SU-DHL-6 (cell line): ENCODE measurements around the gene DCAF5.

Experiments used
- H2AFZ ChIP-seq: fragments of 200-600 bp; sonication (generic); 2 replicates; pipeline ENCODE4 v1.6.1; 2014; ENCODE audit warnings: low read depth, mild to moderate bottlenecking, moderate library complexity, mixed read lengths, antibody characterized with exemption, low read length; ENCODE audit not compliant: severe bottlenecking
- H3F3A ChIP-seq: fragments of 200-600 bp; shearing (Covaris generic); 2 replicates; pipeline ENCODE4 v1.6.0; 2016; ENCODE audit warnings: antibody characterized with exemption, mild to moderate bottlenecking; ENCODE audit not compliant: insufficient read depth
- H3K27ac ChIP-seq: fragments of 200-600 bp; sonication (generic); 2 replicates; pipeline ENCODE4 v1.5.1; 2016; ENCODE audit warnings: low read depth, mild to moderate bottlenecking, low read length, moderate library complexity, mixed read lengths
- H3K27me3 ChIP-seq: fragments of 200-600 bp; sonication (generic), shearing (Covaris generic); 2 replicates; pipeline ENCODE4 v1.6.0; 2014; ENCODE audit warnings: mild to moderate bottlenecking, low read length
- H3K36me3 ChIP-seq: fragments of 200-600 bp; sonication (generic); 2 replicates; pipeline ENCODE4 v1.6.1; 2014; ENCODE audit warnings: mild to moderate bottlenecking, low read length, mixed read lengths
- H3K4me2 ChIP-seq: fragments of 300-600, 200-600 bp; shearing (Covaris generic), sonication (generic); 2 replicates; pipeline ENCODE4 v1.6.0; 2014; ENCODE audit warnings: low read length, low read depth, mild to moderate bottlenecking; ENCODE audit not compliant: poor library complexity, severe bottlenecking
- H3K4me3 ChIP-seq: fragments of 200-600 bp; sonication (generic); 2 replicates; pipeline ENCODE4 v1.5.1; 2014; ENCODE audit warnings: antibody characterized with exemption, low read length, mild to moderate bottlenecking, mixed read lengths; ENCODE audit not compliant: insufficient read depth, poor library complexity, severe bottlenecking
- H3K79me2 ChIP-seq: fragments of 200-600 bp; sonication (generic); 2 replicates; pipeline ENCODE4 v1.6.1; 2014; ENCODE audit warnings: mild to moderate bottlenecking, low read length, moderate library complexity; ENCODE audit not compliant: insufficient read depth
- H3K9ac ChIP-seq: fragments of 200-600 bp; sonication (generic); 2 replicates; pipeline ENCODE4 v1.7.0; 2014; ENCODE audit warnings: mild to moderate bottlenecking, low read length
- H3K9me2 ChIP-seq: fragments of 200-600 bp; sonication (generic); replicated peaks from 2 replicates; pipeline ENCODE4 v1.6.1; 2014; ENCODE audit warnings: low read length; ENCODE audit not compliant: insufficient read depth
- H3K9me3 ChIP-seq: fragments of 200-600 bp; sonication (generic); 2 replicates; pipeline ENCODE4 v1.6.1; 2014; ENCODE audit warnings: low read length, mixed read lengths; ENCODE audit not compliant: insufficient read depth
- H4K20me1 ChIP-seq: fragments of 200-600 bp; sonication (generic); 2 replicates; pipeline ENCODE4 v1.6.1; 2014; ENCODE audit warnings: low read depth, mild to moderate bottlenecking, antibody characterized with exemption, low read length, moderate library complexity, mixed read lengths
- CTCF ChIP-seq: fragments of 200-600 bp; sonication (generic); IDR thresholded peaks from one replicate; pipeline ENCODE4 v1.5.1; 2017; ENCODE audit warnings: antibody characterized with exemption, mild to moderate bottlenecking, low read length, moderate library complexity; ENCODE audit not compliant: insufficient read depth, poor library complexity, severe bottlenecking
- EZH2phosphoT487 ChIP-seq: fragments of 200-600 bp; sonication (generic), shearing (Covaris generic); conservative IDR thresholded peaks from 2 replicates; pipeline ENCODE4 v1.6.1; 2018; ENCODE audit warnings: mild to moderate bottlenecking, antibody characterized with exemption, low read length, moderate library complexity, mixed read lengths

DCAF5 gene

GRCh38 chr14:69017706-69018105, 135.2 kb downstream of the DCAF5 start:
- no peak overlapping the region for H3K4me2 ChIP-seq
- no peaks in the 10 kb centered on the region for H3K9me2 ChIP-seq
- H3K79me2 ChIP-seq = no peaks in the 10 kb centered on the region
- H2AFZ ChIP-seq = no peak overlapping the region
- no peak for TF ChIP-seq CTCF
- TF ChIP-seq EZH2phosphoT487 = no peak
- no peaks in the 10 kb centered on the region for H3K9me3 ChIP-seq
- H3K9ac ChIP-seq = no peak overlapping the region
- H3F3A ChIP-seq = no peaks in the 10 kb centered on the region
- H3K36me3 ChIP-seq = no peaks in the 10 kb centered on the region
- no peaks in the 10 kb centered on the region for H3K27me3 ChIP-seq
- H3K4me3 ChIP-seq = no peak overlapping the region
- no peak overlapping the region for H3K27ac ChIP-seq
- H4K20me1 ChIP-seq = no peaks in the 10 kb centered on the region

- Histone ChIP-seq H2AFZ (no peak overlapping the region), H3K4me2 (no peak overlapping the region), H3F3A (no peaks in the 10 kb centered on the region), H4K20me1 (no peaks in the 10 kb centered on the region), H3K27me3 (no peaks in the 10 kb centered on the region), H3K9ac (no peak overlapping the region), H3K79me2 (no peaks in the 10 kb centered on the region), H3K27ac (no peak overlapping the region), H3K9me3 (no peaks in the 10 kb centered on the region), H3K36me3 (no peaks in the 10 kb centered on the region), H3K9me2 (no peaks in the 10 kb centered on the region), H3K4me3 (no peak overlapping the region)
- no peak for TF ChIP-seq EZH2phosphoT487
- no peak for TF ChIP-seq CTCF
Observed at GRCh38 chr14:69014829-69015259, 138.1 kb downstream of the DCAF5 start.

GRCh38 chr14:69013943-69014782, 138.8 kb downstream of the DCAF5 start:
- Histone ChIP-seq H3K36me3 (no peaks in the 10 kb centered on the region), H3K9me3 (no peaks in the 10 kb centered on the region), H3K9me2 (no peaks in the 10 kb centered on the region), H3K27ac (no peak overlapping the region), H3K79me2 (no peaks in the 10 kb centered on the region), H3F3A (no peaks in the 10 kb centered on the region), H2AFZ (no peak overlapping the region), H3K27me3 (no peaks in the 10 kb centered on the region), H3K9ac (no peak overlapping the region), H3K4me2 (no peak overlapping the region), H4K20me1 (no peaks in the 10 kb centered on the region), H3K4me3 (no peak overlapping the region)
- TF ChIP-seq EZH2phosphoT487 (no peak), CTCF (no peak)
